Glomerular endothelial cell (primary cell): Measurements from ENCODE around the gene CCDC182. TPM values are rescaled to one million over a fixed set of nuclear protein-coding genes. Genes with fewer than 3 reads are reported as not detected.
A peak's percentile ranks its signal among the peaks of the same experiment; 100 is the strongest.

Experiments used
- DNase-seq: peaks from one replicate; pipeline ENCODE4 v3.0.0-alpha.2; 2011; ENCODE audit warnings: low read depth, low spot score; ENCODE audit errors: extremely low read depth
- total RNA-seq: library from RNA; depleted of rRNA; stranded (reverse); fragments of >200 nt; gene quantifications from 2 replicates; pipeline ENCODE4 v1.2.3, GENCODE V29; 2015

Gene CCDC182
- total RNA-seq, 1 donor from 2014 or later, result not detected

DNA sequence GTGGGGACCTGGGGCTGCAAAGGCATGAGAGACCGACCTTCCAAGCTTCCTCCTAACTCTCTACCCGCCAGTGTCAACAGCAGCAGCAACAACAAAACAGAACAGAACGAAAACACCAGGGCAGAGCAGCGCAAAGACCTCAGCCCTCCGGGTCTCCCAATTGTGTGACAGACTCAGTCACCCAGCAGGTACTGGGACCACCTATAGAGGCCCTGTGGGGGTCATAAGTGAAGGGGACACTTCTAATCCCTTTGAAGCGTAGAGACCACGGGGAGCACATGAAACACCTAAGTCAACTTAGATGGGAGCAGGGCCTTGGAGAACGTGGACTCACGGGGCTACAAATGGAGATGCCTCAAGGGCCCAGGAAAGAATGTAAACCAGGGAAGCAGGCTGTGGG, 12.6 kb upstream of the CCDC182 start:
- DNase-seq, result no peak

DNA sequence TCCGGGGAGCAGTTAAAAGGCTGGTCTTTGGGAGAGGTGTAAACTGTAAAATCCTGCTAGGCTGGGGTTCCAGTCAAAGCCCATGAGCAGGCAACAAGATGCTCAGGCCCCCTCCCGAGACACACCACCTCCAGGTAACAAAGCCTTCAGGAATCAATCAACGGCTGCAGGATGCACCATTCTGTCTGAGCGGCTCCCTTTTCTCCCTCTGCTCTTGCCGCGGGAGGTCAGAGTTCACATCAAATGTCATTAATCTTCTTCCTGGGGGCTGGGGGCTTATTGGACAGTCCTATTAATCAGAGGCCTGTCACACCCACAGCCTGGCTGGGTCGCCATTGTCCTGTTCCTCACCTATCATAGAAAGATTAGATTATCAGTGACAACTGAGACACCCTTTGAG, 11.9 kb upstream of the CCDC182 start:
- no peak for DNase-seq

DNA sequence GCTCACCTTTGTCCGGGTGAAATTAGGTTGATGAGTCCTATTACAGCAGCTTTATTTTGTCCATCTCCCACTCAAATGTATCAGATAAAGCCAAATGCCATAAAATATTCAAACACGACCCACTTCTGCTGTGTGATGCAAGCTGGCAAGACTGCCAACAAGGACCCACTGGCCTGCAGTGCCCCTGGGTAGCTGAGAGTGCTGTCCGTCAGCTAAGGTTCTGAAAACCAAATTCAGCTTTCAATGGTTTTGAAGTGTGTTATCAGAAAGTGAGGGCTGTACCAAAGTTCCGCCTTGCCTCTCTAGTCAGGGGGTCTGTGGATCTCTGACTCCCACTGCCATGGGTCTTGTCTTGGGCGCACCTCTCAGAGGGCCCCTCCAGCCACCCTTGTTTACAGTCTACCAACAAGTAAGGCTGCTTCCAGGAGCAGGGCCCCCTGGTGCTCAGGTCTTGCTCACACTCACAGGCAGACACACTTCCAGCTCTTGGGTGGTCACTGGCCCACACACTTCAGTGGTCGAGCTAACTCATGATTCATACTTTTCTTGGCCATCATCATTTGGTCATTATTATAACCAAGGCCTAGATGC, 10.5 kb upstream of the CCDC182 start:
- no peak for DNase-seq

DNA sequence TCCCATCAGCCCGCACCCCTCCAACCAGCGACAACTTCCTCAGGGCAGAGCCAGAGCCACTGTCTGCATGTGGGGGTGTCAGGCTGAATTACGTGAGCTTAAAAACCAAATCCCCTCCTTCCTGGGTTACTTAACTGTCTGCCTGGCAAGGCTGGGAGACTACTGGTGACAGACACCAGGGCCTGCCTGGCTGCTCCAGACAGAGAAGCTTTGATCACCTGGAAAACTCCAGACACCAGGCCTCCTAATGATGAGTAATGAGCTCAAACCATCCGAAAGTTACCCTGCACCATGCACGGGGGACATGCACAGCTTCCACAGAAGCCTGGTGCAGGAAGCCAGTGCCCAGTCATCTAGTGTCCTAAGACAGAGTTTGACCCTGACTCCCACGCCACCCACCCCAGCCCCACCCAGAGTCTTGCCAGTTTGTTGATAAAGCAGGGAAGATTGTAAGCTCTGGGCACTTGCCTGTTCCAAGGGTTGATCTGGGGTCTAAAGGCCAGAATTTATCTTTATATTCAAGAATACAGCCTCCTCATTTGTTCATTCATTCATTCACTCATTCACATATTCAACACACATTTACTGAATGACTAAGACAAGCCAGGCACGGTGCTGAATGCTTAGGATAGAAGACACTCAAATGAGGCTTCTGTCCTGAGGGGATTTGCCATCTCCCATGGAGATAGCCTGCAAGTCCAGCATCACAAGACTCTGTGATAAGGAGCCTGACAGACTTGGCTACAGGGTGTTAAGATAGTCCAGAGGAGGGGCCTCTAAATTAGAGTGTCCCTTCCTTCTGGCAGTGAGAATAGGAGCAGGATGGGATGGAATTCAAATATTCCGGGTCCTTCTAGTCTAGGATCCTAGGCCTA, 7.2 kb upstream of the CCDC182 start:
- no peak for DNase-seq

DNA sequence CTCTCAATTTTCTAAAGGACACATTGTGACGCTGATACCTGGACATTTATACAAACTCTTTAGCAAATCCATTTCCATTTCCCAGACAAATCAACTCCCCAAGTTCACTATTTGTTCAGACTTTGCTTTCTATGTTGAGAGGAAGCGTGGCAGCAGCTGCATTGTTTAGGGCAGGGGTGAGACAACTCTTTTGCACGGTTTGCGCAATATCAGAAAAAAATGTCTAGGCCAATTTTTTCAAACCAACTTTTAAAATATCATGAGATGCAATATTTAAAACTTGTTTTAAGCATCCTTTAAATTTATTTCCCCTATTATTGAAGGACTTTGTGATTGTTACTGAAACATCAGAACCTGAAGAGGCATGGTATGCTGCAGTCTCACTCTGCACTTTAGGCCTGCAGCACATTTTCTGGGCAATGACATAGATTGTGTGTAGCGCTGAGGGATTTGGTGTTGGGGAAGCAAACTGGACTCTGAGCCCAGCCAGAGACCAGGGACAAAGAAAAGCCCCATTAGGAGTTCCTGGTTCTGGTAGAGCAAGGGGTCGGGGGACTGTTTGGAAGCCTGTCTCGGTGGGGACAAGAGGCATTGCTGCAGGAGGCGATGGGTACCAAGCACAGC, 6.4 kb upstream of the CCDC182 start:
- DNase-seq, result no peak

DNA sequence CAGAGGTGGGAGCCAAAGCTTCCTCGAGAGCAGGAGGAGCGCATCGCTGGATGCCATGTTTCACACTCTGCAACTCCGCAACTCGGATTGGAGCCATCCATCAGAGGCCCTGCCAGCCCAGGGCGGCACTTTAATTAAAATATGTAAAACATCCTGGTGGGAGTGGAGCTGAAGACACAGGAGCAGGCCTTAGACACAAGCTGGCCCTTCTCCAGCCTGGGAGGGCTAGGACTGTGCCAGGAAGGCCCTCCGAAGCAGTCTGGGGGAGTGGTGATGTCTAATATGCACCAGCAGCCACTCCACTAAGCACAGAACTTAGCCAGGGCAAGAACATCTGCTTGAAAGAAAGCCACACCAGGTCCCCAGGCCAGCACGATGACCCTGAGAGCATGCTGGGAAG, 5.8 kb upstream of the CCDC182 start:
- no peak for DNase-seq

DNA sequence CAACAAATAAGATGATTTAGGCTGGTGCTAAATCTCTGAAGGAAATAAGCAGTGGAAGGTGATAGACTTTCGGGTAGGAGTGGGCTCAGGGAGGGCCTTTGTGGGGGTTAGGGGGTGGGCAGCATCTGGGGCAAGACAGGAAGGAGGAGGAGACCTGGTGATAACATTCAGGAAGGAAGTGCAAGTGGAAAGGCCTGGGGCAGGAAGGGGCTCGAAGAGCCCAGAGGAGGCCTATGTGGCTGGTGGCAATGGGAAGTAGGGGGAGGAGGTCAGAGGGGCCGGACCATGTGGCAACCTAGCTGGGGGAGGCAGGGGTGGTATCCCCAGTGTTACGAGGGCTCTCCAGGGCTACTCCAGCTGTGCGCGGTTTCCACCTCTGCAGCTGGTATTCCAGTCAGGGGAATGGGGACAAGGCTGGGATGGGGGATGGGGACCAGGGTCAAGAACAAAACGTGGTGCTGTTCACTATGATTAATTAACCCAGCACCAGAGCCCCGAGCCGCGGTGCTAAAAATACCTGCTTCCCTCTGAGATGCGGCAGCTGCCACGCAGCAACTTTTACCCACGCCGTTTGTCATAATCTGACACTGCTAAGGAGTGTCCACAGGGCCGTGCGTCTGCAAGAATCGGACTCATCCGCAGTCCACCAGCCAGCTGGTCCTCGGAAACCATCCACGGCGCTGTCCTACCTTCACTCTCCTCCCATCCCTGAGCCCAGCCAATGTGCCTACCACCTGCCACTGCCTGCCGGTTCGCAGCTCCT, 5.2 kb upstream of the CCDC182 start:
- no peak for DNase-seq

GRCh38 chr17:57749701-57750100, 4.6 kb upstream of the CCDC182 start:
- no peak for DNase-seq

DNA sequence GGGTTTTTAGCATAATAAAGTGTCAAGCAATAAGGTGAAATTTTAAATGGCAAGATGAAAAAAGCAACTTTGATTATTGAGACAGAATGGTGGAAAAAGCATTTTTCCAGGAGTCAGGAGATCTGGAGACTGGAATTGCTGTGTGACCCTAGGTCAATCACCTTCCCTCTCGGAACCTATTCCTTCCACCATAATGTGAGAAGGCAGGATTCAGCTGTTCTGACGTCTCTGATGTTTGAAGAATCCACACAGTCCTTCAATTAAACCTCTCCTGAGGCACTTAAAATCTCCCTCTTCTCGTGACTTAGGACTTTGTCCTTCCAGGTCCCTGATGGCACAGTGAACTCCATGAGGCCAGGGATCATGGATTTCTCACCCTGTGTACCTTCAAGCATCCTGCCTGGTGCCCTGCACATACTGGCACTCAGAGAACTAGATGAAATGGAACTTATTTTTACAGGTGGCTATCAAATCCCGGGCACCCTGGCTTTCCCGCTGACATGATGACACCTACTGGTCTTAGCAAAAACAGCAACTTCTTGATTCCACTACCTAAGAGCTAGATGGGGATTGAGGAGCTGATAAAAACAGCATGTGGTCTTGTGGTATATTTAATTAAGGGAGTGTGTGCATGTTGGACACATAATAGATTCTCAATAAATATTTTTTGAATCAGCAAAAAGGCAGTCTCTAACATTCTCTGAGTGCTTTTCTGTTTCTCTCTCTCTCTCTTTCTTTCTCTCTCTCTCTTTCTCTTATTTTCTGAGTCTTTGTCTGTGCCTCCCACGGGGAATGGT, 2.3 kb upstream of the CCDC182 start:
- peak; percentile 34 for DNase-seq

GRCh38 chr17:57746221-57746620, 1.1 kb upstream of the CCDC182 start:
- DNase-seq, result no peak

GRCh38 chr17:57744195-57745170, 616 bp downstream of the CCDC182 start:
- no peak for DNase-seq

- no peak for DNase-seq
These were observed 4.9 kb downstream of the CCDC182 start for GRCh38 chr17:57740235-57740528.

GRCh38 chr17:57739402-57740234, 5.5 kb downstream of the CCDC182 start:
- no peak for DNase-seq

DNA sequence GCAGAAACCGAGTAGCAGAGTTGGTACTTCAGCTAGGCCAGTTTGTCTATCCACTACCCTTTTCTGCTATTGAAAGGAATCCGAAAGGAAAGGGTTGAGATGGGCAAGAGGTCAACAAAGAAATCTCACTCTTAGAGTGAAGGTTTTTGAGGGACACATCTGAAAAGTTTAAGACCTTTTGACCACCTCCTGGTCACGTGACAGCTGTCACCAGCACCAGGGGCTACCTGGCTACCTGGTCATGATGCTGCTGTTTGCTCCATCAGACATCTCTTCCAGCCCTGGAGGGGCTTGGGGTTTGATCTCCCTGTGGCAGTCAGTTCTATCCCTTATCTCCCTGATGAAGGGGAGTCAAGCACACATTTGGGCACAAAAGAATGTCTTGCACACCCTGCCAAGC, 7.6 kb downstream of the CCDC182 start:
- DNase-seq, result no peak

- DNase-seq, result no peak
These were observed 9.4 kb downstream of the CCDC182 start for GRCh38 chr17:57735707-57736106.

DNA sequence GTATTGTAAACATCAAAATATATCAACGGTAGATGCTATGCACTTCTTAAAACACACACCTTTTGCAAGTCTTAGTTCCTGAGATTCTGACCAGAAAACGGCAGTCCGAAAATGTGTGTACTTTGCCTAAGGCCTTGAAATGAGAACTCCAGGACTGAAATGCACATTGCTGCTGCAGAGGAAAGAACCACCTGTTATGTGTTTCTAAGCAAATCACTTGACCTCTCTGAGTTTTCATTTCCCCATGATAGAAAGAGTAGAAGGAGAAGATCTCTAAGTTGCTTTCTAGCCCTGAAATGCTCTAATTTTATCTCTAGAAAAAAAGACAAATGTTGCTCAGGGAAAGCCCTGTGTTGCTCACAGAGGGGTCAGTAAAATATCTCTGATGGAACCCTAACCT, 9.9 kb downstream of the CCDC182 start:
- no peak for DNase-seq

DNA sequence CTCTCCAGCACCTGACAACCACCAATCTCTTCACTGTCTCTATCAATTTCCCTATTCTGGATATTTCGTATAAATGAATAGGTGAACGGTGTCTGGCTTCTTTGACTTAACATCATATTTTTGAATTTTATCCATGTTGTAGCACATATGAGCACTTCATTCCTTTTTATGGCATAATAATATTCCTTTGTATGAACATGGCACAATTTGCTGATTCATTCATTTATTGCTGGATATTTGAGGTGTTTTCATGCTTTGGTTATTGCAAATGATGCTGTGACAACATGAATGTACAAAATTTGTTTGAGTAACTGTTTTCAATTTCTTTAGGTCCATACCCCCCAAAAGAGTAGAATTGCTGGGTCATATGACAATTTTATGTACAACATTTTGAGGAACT, 12.0 kb downstream of the CCDC182 start:
- no peak for DNase-seq

DNA sequence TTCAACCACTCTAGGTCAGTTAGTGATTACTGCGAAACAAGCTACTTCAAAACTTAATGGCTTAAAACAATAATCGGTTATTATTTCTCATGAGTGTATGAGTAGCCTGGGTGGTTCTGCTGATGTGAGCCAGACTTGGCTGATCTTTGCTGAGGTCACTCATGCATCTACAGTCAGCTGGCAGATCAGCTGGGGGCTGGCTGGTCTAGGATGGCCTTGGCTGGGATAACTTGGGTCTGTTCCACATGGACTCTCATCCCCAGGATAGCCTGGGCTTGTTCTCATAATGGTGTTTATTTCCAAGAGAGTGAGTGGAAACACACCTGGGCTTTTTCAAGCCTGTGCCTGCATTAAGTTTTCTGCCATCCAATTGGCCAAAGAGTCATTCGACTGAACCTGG, 13.0 kb downstream of the CCDC182 start:
- DNase-seq, result no peak
